ENCODE measurements around the gene GCNA.
"Not testable (repeated sequence)": the region's sequence is repeated elsewhere in the genome, so short reads cannot be mapped to it uniquely, and the experiment has no call there.

GCNA gene

DNA sequence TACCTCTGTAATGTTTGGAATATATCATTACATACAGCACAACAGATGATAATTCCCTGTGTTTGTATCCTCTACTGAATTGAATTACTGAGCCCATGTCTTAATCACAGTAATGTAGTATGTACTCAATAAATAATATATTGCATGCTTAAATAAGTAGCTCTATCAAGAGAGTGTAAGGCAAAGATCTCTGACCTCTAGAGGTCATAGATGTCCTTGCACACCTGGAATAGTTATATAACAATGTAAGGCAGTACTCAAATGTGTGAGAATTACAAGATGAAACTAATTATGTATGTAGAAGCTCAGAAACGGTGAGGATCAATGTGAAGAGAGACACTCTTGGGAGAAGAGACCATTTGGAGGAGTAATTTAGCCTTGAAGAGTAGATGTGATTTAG lies 14.3 kb upstream of the GCNA start:
- peaks cover 24% of the 10 kb centered on the region for H3K36me3 ChIP-seq (replicated peaks; ENCODE audit: insufficient read depth, low read length)
- H3K9me3 ChIP-seq (replicated peaks; ENCODE audit: insufficient read depth, low read length): no peaks in the 10 kb centered on the region
- no peak overlapping the region for H3K4me3 ChIP-seq (ENCODE audit: low read length)
- H3K27ac ChIP-seq (ENCODE audit: low read length): no peak overlapping the region
- no peaks in the 10 kb centered on the region for H4K20me1 ChIP-seq (ENCODE audit: insufficient read depth, low read length)
- H3K9me2 ChIP-seq (replicated peaks; ENCODE audit: insufficient read depth, low read length): no peaks in the 10 kb centered on the region
- H3K9ac ChIP-seq (ENCODE audit: low read length): no peak overlapping the region
- no peak for DNase-seq
- peaks cover 6% of the 10 kb centered on the region; the same call in 1 of the 2 replicates for H3F3A ChIP-seq (ENCODE audit: insufficient read depth, low read length)
- no peak overlapping the region for H3K4me2 ChIP-seq (ENCODE audit: low read depth, low read length)
- no peak overlapping the region for H2AFZ ChIP-seq (ENCODE audit: low read length)
- no peaks in the 10 kb centered on the region for H3K27me3 ChIP-seq (replicated peaks; ENCODE audit: insufficient read depth, low read length)
- H3K79me2 ChIP-seq (ENCODE audit: low read length): peaks cover 41% of the 10 kb centered on the region
- no peak for TF ChIP-seq EZH2phosphoT487 (IDR thresholded peaks at IDR 0.05; ENCODE audit: low read length)
- TF ChIP-seq, protein P1, sequence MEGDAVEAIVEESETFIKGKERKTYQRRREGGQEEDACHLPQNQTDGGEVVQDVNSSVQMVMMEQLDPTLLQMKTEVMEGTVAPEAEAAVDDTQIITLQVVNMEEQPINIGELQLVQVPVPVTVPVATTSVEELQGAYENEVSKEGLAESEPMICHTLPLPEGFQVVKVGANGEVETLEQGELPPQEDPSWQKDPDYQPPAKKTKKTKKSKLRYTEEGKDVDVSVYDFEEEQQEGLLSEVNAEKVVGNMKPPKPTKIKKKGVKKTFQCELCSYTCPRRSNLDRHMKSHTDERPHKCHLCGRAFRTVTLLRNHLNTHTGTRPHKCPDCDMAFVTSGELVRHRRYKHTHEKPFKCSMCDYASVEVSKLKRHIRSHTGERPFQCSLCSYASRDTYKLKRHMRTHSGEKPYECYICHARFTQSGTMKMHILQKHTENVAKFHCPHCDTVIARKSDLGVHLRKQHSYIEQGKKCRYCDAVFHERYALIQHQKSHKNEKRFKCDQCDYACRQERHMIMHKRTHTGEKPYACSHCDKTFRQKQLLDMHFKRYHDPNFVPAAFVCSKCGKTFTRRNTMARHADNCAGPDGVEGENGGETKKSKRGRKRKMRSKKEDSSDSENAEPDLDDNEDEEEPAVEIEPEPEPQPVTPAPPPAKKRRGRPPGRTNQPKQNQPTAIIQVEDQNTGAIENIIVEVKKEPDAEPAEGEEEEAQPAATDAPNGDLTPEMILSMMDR (IDR thresholded peaks at IDR 0.05; ENCODE audit: low read length): peak; percentile 22; the same call in 1 of the 2 replicates
- no peaks in the 10 kb centered on the region for H3K4me1 ChIP-seq (ENCODE audit: low read length)

DNA sequence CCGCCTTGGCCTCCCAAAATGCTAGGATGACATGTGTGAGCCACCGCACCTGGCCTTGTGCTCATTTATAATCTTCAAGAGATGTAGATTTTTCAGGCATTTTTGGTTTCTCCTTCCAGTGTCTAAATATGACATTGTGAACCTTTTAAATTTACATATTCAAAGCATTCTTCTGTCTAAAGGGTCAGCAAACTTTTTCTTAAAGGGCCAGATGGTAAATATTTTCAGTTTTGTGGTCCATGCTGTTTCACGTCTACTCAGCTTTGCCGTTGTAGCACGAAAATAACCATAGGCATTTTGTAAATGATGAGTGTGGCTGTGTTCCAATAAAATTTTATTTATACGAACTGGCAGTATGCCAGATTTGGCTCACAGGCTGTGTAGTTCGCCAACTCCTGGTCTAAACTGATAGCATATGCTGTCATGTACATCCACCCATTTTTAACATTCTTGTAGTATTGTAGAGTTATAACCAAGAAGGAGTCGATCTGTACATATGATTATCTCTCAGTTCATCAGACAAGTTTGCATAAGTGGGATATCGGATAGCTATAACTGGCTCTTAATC lies 12.7 kb upstream of the GCNA start:
- Histone ChIP-seq H3K4me2 (ENCODE audit: low read depth, low read length) (no peak overlapping the region), H3K9me2 (replicated peaks; ENCODE audit: insufficient read depth, low read length) (no peaks in the 10 kb centered on the region), H3F3A (ENCODE audit: insufficient read depth, low read length) (peaks cover 6% of the 10 kb centered on the region; the same call in 1 of the 2 replicates), H3K27ac (ENCODE audit: low read length) (no peak overlapping the region), H3K4me1 (ENCODE audit: low read length) (no peaks in the 10 kb centered on the region), H3K27me3 (replicated peaks; ENCODE audit: insufficient read depth, low read length) (no peaks in the 10 kb centered on the region), H3K4me3 (ENCODE audit: low read length) (no peak overlapping the region), H4K20me1 (ENCODE audit: insufficient read depth, low read length) (no peaks in the 10 kb centered on the region), H3K9me3 (replicated peaks; ENCODE audit: insufficient read depth, low read length) (no peaks in the 10 kb centered on the region), H2AFZ (ENCODE audit: low read length) (no peak overlapping the region), H3K9ac (ENCODE audit: low read length) (no peak overlapping the region), H3K79me2 (ENCODE audit: low read length) (peaks cover 32% of the 10 kb centered on the region), H3K36me3 (replicated peaks; ENCODE audit: insufficient read depth, low read length) (peaks cover 20% of the 10 kb centered on the region)
- TF ChIP-seq EZH2phosphoT487 (IDR thresholded peaks at IDR 0.05; ENCODE audit: low read length) (no peak), EZH2 (optimal IDR thresholded peaks at IDR 0.05; ENCODE audit: low read depth, low read length) (no peak)
- TF ChIP-seq, protein P1 (IDR thresholded peaks at IDR 0.05; ENCODE audit: low read length): no peak
- DNase-seq: no peak

- H3K9ac ChIP-seq (ENCODE audit: low read length); H4K20me1 ChIP-seq (ENCODE audit: insufficient read depth, low read length); H3K27me3 ChIP-seq (replicated peaks; ENCODE audit: insufficient read depth, low read length); H3K27ac ChIP-seq (ENCODE audit: low read length); H3K79me2 ChIP-seq (ENCODE audit: low read length); H3K4me2 ChIP-seq (ENCODE audit: low read depth, low read length); DNase-seq; H2AFZ ChIP-seq (ENCODE audit: low read length); H3K4me1 ChIP-seq (ENCODE audit: low read length); H3K4me3 ChIP-seq (ENCODE audit: low read length); H3K9me2 ChIP-seq (replicated peaks; ENCODE audit: insufficient read depth, low read length); H3K9me3 ChIP-seq (replicated peaks; ENCODE audit: insufficient read depth, low read length); H3F3A ChIP-seq (ENCODE audit: insufficient read depth, low read length): not testable (repeated sequence)
- H3K36me3 ChIP-seq (replicated peaks; ENCODE audit: insufficient read depth, low read length): peaks cover 14% of the 10 kb centered on the region; the same call in 1 of the 2 replicates
These were observed 6.8 kb upstream of the GCNA start for GRCh38 chrX:71571390-71571789.

GRCh38 chrX:71573590-71573989 lies 4.6 kb upstream of the GCNA start:
- H2AFZ ChIP-seq (ENCODE audit: low read length): no peak overlapping the region
- TF ChIP-seq EZH2phosphoT487 (IDR thresholded peaks at IDR 0.05; ENCODE audit: low read length) (no peak), EZH2 (optimal IDR thresholded peaks at IDR 0.05; ENCODE audit: low read depth, low read length) (no peak)
- TF ChIP-seq, protein P1 (IDR thresholded peaks at IDR 0.05; ENCODE audit: low read length): no peak
- no peak overlapping the region for H3K27ac ChIP-seq (ENCODE audit: low read length)
- H4K20me1 ChIP-seq (ENCODE audit: insufficient read depth, low read length): no peaks in the 10 kb centered on the region
- no peak overlapping the region for H3K4me2 ChIP-seq (ENCODE audit: low read depth, low read length)
- no peak for DNase-seq
- H3K36me3 ChIP-seq (replicated peaks; ENCODE audit: insufficient read depth, low read length): 0 out of 2 replicates have a peak, but pooled peaks cover 8% of the 10 kb centered on the region
- H3K4me3 ChIP-seq (ENCODE audit: low read length): no peak overlapping the region
- no peaks in the 10 kb centered on the region for H3K9me2 ChIP-seq (replicated peaks; ENCODE audit: insufficient read depth, low read length)
- H3K9ac ChIP-seq (ENCODE audit: low read length): no peak overlapping the region
- H3K4me1 ChIP-seq (ENCODE audit: low read length): no peaks in the 10 kb centered on the region
- H3K27me3 ChIP-seq (replicated peaks; ENCODE audit: insufficient read depth, low read length): no peaks in the 10 kb centered on the region
- no peaks in the 10 kb centered on the region for H3K9me3 ChIP-seq (replicated peaks; ENCODE audit: insufficient read depth, low read length)
- H3K79me2 ChIP-seq (ENCODE audit: low read length): no peaks in the 10 kb centered on the region
- H3F3A ChIP-seq (ENCODE audit: insufficient read depth, low read length): no peaks in the 10 kb centered on the region
